GM21717 (cell line): ENCODE data around the gene PHYKPL.

Experiments
- ATAC-seq: cut with Tn5 transposase; IDR thresholded peaks from one replicate; pipeline ENCODE4 v1.9.1; 2021; ENCODE audit warnings: mild to moderate bottlenecking, moderate library complexity; ENCODE audit not compliant: unreplicated experiment

PHYKPL gene

GRCh38 chr5:178224403-178224802, 8.2 kb downstream of the PHYKPL start:
- no peak for ATAC-seq

GRCh38 chr5:178223828-178224335, 8.7 kb downstream of the PHYKPL start:
- ATAC-seq, result no peak

- no peak for ATAC-seq
Observed at GRCh38 chr5:178223196-178223773, 9.3 kb downstream of the PHYKPL start.

GRCh38 chr5:178222292-178222691, 10.3 kb downstream of the PHYKPL start:
- ATAC-seq, result no peak

GRCh38 chr5:178221853-178222252, 10.7 kb downstream of the PHYKPL start:
- ATAC-seq, result no peak

- no peak for ATAC-seq
Observed at GRCh38 chr5:178221282-178221681, 11.3 kb downstream of the PHYKPL start.

GRCh38 chr5:178218827-178219226, 13.8 kb downstream of the PHYKPL start:
- ATAC-seq, result no peak

GRCh38 chr5:178218237-178218776, 14.3 kb downstream of the PHYKPL start:
- no peak for ATAC-seq

GRCh38 chr5:178216779-178217178, 15.8 kb downstream of the PHYKPL start:
- ATAC-seq, result no peak

- no peak for ATAC-seq
Observed at GRCh38 chr5:178216088-178216534, 16.5 kb downstream of the PHYKPL start.

- no peak for ATAC-seq
Observed at GRCh38 chr5:178215280-178216002, 17.2 kb downstream of the PHYKPL start.

GRCh38 chr5:178214160-178214803, 18.3 kb downstream of the PHYKPL start:
- no peak for ATAC-seq

GRCh38 chr5:178213748-178214151, 18.9 kb downstream of the PHYKPL start:
- ATAC-seq, result no peak

GRCh38 chr5:178213003-178213461, 19.6 kb downstream of the PHYKPL start:
- no peak for ATAC-seq

- ATAC-seq, result no peak
Observed at GRCh38 chr5:178212241-178213002, 20.2 kb downstream of the PHYKPL start.

GRCh38 chr5:178211095-178212048, 21.2 kb downstream of the PHYKPL start:
- ATAC-seq, result no peak

GRCh38 chr5:178210686-178211085, 21.9 kb downstream of the PHYKPL start:
- ATAC-seq, result no peak

- ATAC-seq, result no peak
Observed at GRCh38 chr5:178210073-178210535, 22.5 kb downstream of the PHYKPL start.

GRCh38 chr5:178209334-178210072, 23.1 kb downstream of the PHYKPL start:
- ATAC-seq, result no peak
